Medulla oblongata (tissue), 1 donor: ENCODE measurements around the gene CCDC142.

Experiments
- DNase-seq: peaks from one replicate; pipeline ENCODE4 v3.0.0-alpha.2; 2015; ENCODE audit errors: extremely low spot score

The CCDC142 gene

GRCh38 chr2:74513605-74514367, 31.0 kb upstream of the CCDC142 start:
- DNase-seq, result no peak

DNA sequence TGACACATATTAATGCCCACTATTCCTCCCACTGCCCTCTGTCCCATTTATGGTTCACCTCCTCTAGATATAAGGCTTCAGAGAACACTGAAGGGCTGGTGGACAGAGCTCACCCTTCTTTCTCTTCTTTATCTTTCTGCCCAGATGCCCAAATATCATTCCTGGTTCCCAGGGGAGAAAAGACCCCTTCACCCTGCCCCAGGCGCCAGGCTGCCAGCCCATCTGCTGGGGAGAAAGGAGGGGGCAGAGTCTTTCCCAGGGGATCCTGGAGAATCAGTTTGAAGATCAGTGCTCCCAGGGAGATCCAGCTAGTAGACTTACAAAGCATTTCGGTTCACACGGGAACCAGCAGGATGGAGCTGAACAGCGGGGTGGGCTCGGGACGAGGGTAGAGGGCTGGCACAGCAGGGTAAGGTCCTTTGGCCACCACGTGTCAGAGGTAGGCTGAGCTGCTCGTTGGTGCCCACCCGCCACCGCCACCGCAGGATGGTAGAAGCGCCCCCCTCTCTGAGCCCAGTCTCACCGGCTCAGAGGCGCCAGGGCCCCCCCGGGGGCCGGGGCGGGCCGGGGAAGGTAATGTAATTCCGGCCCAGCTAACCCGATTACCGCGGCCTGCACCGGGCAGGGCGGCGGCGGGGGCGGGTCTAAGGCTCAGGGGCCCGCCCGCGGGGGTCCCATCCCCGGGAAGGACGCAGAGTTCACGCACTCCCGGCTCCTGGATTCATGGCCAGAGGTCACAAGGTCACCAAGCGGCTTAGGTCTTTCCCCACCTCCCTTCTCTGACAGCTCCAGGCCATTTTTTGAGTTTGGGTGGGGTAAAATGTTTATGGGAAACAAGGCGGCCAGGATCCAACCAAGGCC, 30.2 kb upstream of the CCDC142 start:
- no peak for DNase-seq

DNA sequence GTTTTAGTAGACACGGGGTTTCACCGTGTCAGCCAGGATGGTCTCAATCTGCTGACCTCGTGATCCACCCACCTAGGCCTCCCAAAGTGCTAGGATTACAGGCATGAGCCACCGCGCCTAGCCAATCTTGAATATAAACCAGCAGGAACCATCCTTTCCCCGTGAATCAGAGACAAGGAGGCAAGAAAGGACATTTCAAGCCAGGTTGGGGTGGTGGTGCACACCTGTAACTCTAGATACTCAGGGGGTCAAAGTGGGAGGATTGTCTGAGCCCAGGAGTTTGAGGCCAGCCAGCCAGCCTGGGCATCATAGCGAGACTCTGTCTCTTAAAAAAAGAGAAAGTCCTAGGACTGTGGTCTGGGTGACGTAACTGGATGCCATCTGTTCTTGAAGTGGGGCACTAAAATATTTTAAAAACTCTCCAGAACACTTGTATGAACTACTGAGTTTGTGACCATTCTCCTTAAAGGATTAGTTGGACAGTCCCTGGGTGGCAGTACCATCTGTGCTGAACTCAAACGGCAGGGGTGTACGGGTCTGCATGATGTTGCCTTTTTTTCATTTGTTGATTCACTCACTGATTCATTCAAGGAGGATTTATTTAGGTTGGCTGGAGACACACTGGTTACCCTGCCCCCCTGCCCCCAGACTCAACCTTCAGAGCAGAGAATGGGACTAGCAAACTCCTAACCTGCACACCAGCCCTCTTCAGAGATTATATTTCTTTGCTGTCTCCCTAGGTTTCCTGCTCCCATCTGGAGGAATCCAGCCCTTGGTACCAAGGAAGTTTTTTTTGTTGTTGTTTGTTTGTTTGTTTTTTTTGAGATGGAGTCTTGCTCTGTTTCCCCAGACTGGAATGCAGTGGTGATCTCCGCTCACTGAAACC, 28.5 kb upstream of the CCDC142 start:
- no peak for DNase-seq

DNA sequence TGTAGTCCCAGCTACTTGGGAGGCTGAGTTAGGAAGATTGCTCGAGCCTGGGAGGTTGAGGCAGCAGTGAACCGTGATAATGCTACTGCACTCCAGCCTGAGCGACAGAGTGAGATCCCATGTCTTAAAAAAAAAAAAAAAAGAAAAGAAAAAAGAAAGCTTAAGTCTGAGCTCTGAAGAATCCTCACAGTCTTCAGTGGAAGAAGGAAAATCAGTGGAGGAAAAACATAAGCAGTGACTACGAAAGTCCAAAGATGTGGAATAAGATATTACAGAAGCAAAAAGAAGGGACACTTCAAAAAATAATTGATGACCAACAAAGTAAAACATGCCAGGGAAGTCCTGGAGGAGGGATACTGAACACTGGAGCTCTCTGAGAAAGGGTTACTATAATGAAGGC, 27.5 kb upstream of the CCDC142 start:
- DNase-seq, result no peak

DNA sequence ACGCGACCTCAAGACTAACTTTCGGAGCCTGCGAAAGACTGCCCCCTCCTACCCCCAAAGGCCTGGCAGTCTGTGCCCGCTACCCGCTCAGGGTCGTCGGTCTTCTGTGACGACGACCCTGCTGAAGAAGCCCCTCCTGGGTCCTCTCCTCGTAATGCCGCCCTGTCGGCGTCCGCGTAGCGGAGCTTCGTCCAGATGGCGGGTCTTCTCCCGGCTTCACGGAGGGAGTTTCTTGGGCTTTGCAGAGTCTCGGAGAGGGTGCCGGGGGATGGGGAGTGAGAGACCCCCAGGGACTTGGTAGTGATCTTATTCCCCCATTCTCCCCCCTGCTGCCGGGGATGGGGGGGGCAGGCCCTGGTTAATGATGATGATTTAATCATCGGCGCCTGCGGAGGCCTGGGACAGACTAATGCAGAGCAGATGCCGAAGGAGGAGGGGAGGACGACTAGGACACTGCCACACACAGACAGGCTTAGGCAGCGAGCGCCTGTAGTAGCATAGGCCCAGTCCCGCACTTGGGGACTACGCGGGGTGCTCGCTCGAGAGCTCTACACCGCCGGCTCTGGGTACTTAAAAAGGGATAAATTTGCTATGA, 25.2 kb upstream of the CCDC142 start:
- no peak for DNase-seq

DNA sequence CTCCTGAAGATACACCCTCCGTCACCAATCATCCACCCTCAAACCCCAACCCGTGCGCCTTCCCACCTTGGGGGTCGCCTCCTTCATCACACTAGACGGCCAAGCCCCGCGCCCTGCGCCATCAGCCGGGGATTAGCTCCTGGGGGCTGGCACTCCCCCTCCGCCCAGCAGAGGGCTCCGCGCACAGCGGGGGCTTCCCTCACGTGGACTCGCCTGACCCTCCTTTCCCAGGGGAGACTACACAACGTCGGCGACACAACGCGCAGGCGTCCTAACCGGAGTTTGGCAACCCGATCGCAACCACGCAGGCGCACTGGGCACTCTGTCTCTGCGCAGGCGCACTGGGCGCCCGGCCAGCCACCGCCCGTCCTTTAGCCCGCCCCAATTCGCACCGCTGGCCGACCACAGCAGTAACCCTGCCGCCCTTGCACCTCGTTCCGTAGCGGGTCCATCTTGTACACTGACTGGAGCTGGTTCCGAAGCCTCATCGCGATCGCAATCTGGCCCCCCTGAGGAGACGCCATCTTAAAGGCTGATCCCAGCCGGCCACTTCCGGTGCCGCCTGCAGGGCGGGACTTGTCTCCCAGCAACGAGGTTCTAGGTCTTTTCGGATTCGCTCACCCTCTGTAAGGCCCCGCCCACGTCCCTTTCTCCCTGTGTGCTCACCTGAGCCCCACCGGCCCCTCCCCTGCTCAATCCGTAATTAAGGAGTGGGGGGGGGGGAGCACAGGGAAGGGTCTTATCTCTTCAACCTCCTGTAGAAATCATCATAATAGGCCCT, 24.5 kb upstream of the CCDC142 start, which contains the start of gene PCGF1:
Gene PCGF1, minus strand, starts transcription at position 551 of the 781 bp plus-strand sequence. Its CDS starts 27 bp downstream, at position 524.
- peak; percentile 99 for DNase-seq

DNA sequence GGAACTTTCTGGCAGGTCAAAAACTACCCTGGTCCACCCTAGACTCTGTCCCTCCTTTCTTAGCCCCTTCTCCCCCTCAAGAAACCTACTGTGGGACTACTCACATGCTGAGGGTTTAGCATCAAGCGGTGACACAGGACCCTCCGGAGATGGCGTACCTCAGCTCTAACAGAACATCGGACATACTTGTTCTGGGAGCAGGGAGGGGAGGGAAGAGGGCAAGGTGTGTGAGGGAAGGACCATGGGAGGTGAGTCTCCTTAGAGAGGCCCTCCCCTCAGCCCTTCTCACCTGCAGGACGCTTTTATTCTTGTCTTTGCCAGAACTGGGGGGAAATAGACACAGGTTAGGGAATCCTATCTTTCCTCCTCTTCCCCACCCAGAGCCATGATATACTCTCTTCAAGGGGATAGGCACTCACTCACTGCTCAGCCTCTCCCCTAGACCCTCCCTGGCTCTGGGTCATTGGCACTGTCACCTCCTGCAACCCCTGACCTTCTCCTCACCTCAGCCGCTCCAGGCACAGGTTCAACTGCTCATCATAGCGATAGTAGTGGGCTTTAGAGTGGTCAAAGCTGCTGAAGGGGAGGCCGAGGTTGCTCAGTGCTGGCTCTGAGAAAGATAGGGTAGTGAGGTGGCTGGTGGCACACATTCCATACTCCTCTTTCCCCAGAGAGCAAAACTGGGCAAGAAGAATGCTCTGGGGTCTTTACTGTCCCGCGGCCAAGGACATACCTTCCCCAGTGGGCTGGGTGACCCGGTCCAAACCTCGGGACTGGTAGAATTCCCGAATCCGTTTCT, 22.8 kb upstream of the CCDC142 start:
- DNase-seq, result no peak

DNA sequence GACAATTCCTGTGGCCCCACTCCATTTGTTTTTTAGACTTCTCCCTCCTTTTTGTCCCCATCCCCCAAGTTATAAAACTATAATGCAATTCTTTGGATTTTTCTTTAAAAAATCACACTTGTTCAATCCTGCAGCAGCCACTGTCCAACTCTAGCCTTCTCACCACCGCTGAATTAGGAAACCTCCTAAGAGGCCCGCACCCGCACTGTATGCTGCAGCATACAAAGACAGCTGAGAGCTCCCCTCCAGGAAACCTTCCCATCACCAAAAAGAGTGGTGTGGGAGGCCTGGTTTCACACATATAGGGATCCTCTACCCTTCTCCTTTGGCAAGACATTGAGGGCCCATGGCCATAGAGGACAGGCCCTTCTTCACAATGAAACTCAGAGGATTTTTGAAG, 21.8 kb upstream of the CCDC142 start:
- no peak for DNase-seq

DNA sequence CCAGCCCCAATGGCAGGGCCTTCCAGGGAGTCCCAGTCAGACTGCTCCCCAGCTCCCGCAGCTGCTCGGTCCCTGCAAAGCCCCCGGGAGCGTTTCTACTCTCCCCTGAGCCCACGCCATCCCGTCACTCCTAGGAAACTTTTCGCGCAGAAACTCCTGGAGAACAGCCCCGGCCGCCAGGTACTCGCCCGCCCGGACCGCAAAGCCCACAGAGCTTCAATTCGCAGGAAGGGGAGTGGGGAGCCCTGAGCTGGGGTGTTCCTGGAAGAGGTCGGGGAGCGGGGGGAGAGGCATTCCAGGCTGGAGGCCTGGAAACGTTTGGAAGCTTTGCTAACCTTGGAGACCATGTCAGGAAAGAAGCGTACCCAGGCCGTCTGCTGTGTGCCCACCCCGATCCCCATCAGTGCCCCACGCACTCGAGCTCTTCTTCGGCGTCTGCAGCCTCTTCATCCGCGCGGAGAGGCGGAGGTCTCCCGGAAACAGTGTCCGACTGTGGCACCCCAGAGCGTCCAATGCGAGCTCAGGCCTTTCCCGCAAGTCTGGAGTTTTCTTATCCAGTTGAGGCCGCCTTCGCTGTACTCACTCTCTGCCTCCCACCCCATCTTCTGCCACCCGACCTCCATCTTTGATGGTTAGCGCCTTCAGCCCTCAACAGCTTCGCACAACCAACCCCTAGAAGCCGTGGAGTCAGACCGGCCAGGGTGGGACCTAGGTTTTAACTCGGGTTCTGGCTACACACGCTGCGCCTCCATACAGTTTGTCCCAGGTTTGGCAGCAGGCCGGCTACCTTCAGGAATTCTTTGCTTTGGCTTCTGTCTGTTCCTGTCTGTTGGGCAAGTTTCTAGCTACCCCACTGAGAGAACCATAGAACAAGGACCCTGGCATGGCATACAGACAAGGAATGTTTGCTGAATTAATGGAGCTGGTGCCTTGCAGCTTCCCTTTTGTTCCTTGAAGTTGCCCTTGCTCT, 21.0 kb upstream of the CCDC142 start:
- no peak for DNase-seq

- DNase-seq, result no peak
Observed at GRCh38 chr2:74502720-74503505, 20.1 kb upstream of the CCDC142 start.

DNA sequence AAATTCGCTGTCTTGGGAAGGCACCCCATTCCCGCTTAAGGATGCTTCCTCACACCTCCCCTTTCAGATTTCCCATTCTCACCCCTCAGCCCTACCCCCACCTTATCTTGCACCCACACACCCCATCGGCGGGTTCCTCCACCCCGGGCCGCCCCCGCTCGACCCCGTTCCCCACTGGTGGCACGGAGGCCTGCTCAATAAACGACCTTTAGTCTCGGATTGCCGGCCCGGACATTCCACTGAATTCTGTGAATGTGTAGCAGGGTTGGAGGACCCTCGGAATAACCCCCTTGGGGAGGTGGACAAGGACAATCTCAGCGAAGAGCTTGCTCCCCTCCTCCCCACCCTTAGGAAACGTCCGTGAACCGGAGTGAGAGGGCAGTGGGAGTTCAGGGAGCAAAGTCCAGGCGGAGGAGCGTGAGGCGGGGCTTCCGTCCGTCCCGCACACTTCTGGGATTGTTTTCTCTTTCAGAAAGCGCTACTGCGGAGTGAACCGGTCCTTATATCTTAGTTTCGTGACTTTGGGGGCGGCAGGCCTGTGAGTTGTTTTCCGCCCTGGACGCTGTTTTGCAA, 19.4 kb upstream of the CCDC142 start:
- no peak for DNase-seq

- DNase-seq, result no peak
Observed at GRCh38 chr2:74501335-74502071, 18.7 kb upstream of the CCDC142 start.

- DNase-seq, result no peak
Observed at GRCh38 chr2:74500578-74500946, 17.8 kb upstream of the CCDC142 start.

GRCh38 chr2:74499940-74500577, 17.3 kb upstream of the CCDC142 start:
- no peak for DNase-seq

- DNase-seq, result no peak
Observed at GRCh38 chr2:74499267-74499939, 16.6 kb upstream of the CCDC142 start, which contains the start of gene LBX2. LBX2 (minus strand) TSS chr2:74499603; CDS start chr2:74499537, 66 bp downstream.
